NCI-H1105 treated with DMSO at 0.1 percent for 48 hours (cell line): ENCODE results near the gene TMEM225B.
"Not testable (repeated sequence)": the region's sequence is repeated elsewhere in the genome, so short reads cannot be mapped to it uniquely, and the experiment has no call there.

ENCODE experiments used
- DNase-seq: peaks from one replicate; lab custom pipeline; 2025; lab: John Stamatoyannopoulos, UW

Gene TMEM225B

GRCh38 chr7:99623091-99623693 is 25.1 kb downstream of the TMEM225B start:
- no peak for DNase-seq

DNA sequence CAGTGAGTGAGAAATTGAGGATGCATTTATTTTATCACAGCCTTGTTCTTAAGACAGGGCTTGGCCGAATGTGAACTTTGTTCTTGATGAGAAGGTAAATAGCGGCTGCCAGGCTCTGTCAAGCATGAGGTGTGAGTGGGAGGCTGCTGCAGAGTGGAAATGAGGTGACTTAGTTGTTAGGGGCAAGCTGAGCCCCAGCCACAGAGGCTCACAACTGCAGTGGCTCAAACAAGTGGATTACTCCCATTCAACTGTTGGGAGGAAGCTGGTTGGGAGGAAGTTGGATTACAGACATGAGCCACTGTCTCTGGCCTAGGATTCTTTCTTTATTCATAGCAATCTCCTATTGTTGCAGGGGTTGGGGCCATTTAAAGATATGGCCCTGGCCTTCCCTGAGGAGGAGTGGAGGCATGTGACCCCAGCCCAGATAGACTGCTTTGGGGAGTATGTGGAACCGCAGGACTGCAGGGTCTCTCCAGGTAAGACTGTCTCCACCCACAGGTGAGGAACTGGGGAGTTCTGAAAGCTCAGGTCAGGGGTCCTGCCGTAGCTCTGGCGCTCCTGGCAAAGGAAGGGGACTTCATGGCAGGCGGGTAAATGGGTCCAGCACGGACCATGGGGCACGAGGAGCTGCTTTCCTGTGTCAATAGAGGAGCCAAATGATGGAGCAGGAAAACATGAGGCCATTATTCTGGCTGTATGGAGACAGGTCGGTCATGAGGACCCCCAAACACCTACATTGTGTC is 25.8 kb downstream of the TMEM225B start:
- no peak for DNase-seq

GRCh38 chr7:99624484-99624883 is 26.4 kb downstream of the TMEM225B start:
- no peak for DNase-seq

DNA sequence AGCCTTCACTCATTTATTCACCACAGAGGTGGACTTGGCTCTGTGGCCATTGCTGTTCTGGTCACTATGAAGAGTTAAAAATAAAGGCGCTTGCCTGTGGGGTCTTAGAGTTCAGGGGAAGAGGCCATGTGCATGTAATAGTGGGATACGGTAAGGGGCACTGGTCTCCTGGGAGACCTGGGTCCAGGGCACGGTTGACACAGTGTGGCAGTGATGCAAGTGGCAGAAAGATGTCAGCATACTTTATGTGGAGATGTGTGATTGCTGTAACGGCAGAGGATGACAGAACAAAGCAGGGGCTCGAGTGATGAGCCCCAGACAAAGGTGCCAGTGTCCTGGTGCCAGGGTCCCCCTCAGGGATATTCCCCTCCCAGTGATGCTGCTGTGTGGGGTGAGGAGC is 27.3 kb downstream of the TMEM225B start:
- no peak for DNase-seq

GRCh38 chr7:99625961-99626360 is 27.9 kb downstream of the TMEM225B start:
- no peak for DNase-seq

- no peak for DNase-seq
Measured at GRCh38 chr7:99626661-99627060, 28.6 kb downstream of the TMEM225B start.

- DNase-seq = no peak
Measured at GRCh38 chr7:99627513-99627912, 29.4 kb downstream of the TMEM225B start.

GRCh38 chr7:99628471-99629465 is 30.7 kb downstream of the TMEM225B start:
- no peak for DNase-seq

- no peak for DNase-seq
Measured at GRCh38 chr7:99629643-99630042, 31.6 kb downstream of the TMEM225B start.

DNA sequence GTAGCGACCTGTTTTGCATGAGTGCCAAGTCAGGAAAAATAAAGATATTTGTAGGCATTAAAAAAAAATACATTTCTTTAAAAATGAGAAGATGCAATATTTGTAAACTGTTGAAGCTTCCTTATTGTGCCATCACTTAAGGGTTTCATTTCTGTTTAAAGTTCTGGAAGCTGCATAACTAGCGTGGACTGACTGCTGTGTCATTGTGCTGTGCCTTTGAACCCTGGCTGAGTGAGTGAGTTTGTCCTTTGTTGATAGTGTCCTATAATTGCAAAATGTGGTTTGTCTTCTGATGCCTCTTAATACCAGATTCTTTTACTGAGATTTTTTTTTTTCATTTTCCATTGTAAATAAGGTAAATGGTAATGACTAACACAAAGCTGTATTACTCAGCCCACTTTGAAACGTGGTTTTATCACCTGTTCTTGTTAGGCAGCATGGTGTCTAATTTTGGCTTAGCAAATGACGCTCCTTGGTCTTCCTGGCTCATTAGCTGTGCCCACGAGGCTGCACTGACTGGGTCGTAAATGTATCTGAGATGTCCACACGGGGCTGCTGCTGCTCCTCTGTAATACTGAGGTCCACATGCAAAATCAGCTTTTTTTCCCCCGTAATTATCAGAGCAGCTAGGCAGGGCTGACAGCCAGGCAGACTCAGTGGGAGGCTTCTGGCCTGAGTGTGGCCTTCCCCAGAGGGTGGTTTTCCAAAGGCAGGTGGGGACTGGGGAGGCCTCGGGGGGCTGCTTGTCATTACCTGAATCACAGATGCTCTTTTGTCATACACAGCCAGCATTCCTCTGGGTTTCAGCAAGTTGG is 33.4 kb downstream of the TMEM225B start:
- DNase-seq = no peak

DNA sequence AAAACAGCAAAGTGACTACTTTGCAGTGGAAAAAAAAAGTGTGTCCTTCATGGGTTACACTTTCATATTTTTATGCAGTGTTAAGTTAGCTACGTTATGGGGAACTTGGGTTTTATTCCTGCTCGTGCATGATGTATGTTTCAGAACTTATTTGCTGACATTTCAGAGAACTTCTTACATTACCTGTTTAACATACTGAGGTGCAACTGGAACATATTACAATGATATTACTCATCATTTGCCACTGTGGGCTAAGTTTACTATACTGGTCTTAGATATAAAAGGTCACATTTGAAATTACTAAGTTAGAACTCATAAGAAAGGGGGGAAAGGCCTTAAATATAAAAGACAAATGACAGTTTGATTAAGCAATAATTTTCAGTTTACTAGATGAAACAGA is 39.3 kb downstream of the TMEM225B start:
- DNase-seq = not testable (repeated sequence)

GRCh38 chr7:99638731-99639130 is 40.7 kb downstream of the TMEM225B start:
- DNase-seq = no peak

- no peak for DNase-seq
Measured at GRCh38 chr7:99639267-99639666, 41.2 kb downstream of the TMEM225B start.

DNA sequence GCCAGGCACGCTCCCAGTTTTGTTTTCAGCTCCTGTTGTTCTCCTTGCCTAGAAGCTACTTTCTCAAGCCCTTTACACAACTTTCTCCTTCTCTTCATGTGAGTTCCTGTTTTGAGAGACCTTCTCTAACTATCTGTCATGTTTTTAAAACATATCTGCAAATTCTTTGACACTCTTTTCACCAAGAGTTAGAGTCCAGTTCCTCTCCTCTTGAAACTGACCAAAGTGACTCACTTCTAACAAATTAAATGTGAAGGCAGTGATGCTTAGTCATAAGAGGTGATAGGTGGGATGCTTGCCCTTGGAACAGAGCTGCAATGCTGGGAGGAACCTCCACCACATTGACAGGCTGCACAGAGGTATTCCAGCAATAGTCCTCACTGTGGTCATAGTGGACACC is 44.0 kb downstream of the TMEM225B start:
- DNase-seq = no peak

DNA sequence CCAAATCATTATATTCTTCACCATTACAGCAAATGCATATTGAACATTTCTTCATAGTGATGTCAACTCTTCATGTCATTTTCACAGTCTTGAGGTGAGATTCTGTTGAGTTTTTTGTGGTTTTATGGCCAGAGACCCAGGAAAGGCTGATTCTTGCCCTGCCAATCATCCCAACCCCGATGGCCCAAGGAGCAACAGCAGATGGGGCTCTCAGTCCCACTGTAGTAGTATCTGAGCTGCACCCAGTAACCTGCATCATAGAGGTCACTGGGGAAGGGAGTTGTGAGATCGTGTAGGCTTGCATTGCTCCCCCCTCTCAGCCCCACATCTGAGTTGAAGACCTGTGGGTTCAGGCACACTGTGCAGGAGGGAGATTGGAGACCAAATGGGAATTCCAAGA is 45.4 kb downstream of the TMEM225B start:
- DNase-seq = no peak

DNA sequence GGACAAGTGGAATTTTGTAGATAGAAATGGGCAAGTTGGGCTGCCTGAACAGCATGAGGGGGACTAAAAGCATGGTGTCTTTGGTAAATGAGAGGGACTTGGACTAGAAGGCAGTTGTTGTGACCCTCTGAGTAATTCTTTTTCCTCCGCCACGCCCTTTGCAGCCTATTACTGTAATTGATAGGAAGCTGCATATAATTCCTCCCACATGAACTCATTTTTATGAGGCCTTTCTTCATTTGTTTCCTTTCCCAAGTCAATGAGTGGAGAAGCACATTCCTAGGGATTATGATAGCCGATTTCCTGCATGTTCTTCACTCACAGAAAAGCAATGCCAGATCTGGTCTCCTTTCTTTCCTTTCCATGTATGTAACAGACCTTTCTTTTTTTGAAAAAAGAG is 46.4 kb downstream of the TMEM225B start:
- DNase-seq = no peak

GRCh38 chr7:99645590-99645989 is 47.5 kb downstream of the TMEM225B start:
- DNase-seq = no peak

- no peak for DNase-seq
Measured at GRCh38 chr7:99648843-99649242, 50.8 kb downstream of the TMEM225B start.

DNA sequence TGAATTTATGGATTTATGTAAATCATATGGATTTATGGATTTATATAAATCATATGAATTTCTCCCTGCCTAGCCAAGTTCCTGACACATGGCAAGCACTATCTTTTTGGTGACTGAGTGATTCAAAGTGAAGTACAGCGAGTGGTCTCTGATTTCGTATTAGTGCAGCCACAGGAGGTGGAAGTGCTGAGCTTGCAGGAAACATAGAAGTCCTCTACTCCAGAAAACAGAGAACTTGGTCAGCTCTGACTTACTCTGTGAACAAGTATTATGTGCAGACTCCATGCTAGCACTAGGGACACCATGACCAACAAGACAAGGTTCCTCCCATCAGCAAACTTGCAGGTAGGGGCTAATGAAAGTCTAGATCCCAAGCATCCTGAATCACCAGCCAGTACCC is 53.2 kb downstream of the TMEM225B start:
- DNase-seq = no peak

GRCh38 chr7:99652671-99653070 is 54.6 kb downstream of the TMEM225B start:
- no peak for DNase-seq

DNA sequence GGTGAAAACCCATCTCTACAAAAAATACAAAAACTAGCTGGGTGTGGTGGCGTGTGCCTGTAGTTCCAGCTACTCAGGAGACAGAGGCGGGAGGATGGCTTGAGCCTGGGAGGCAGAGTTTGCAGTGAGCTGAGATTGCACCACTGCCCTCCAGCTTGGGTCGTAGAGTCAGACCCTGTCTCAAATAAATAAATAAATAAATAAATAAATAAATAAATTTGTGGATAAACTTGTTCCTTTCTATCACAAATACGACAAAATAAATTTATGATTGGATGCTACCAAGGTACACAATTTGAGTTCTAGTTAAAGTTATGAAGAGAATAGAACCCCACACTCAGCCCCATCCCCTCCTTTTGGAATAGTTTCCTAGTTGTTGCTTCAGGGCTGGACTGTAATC is 55.2 kb downstream of the TMEM225B start:
- not testable (repeated sequence) for DNase-seq

DNA sequence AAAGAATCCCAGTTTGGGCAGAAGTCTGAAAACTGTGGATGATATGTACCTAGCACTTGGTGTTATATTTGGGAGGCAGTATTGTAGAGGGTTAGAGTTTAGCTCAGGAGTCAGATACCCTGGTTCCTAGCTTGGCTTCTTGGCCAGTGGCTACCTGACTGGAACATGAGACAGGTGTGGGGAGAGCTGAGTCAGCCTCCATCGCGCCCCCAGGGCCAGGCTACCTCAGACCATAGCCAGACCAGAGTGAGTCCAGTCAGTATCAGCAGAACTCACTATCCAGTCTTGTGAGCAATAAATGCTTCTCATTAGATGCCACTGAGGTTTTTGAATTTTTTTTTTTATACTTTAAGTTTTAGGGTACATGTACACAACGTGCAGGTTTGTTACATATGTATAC is 55.7 kb downstream of the TMEM225B start:
- DNase-seq = no peak
